GM23248 (cell line): Measurements from ENCODE around the gene FOXD3. TPM values are rescaled to one million over a fixed set of nuclear protein-coding genes. Genes with fewer than 3 reads are reported as not detected.
"Not testable (repeated sequence)": the region's sequence is repeated elsewhere in the genome, so short reads cannot be mapped to it uniquely, and the experiment has no call there.

Experiments used
- DNase-seq: peaks from one replicate; pipeline ENCODE4 v3.0.0-alpha.2; 2015
- H2AFZ ChIP-seq: fragments of 200-600 bp; sonication (generic); 2 replicates; pipeline ENCODE4 v1.6.1; 2016; ENCODE audit warnings: antibody characterized with exemption
- H3F3A ChIP-seq: fragments of 200-600 bp; sonication (generic); 2 replicates; pipeline ENCODE4 v1.6.1; 2016; ENCODE audit warnings: mild to moderate bottlenecking, antibody characterized with exemption, mixed run types; ENCODE audit not compliant: insufficient read depth
- H3K27ac ChIP-seq: fragments of 200-600 bp; sonication (generic); 2 replicates; pipeline ENCODE4 v1.5.1; 2016; ENCODE audit warnings: mild to moderate bottlenecking
- H3K27me3 ChIP-seq: fragments of 200-600 bp; sonication (generic); replicated peaks from 2 replicates; pipeline ENCODE4 v1.6.1; 2016; ENCODE audit warnings: mild to moderate bottlenecking; ENCODE audit not compliant: insufficient read depth
- H3K36me3 ChIP-seq: fragments of 200-600 bp; sonication (generic); 2 replicates; pipeline ENCODE4 v1.6.1; 2016; ENCODE audit warnings: low read depth, mild to moderate bottlenecking
- H3K4me1 ChIP-seq: fragments of 200-600 bp; sonication (generic); 2 replicates; pipeline ENCODE4 v1.6.1; 2016; ENCODE audit warnings: mild to moderate bottlenecking; ENCODE audit not compliant: insufficient read depth
- H3K4me2 ChIP-seq: fragments of 200-600 bp; sonication (generic); one replicate; pipeline ENCODE4 v1.6.1; 2016; ENCODE audit warnings: mild to moderate bottlenecking; ENCODE audit not compliant: unreplicated experiment
- H3K4me3 ChIP-seq: fragments of 200-600 bp; sonication (generic); 2 replicates; pipeline ENCODE4 v1.5.1; 2016; ENCODE audit warnings: mild to moderate bottlenecking
- H3K79me2 ChIP-seq: fragments of 200-600 bp; sonication (generic); 2 replicates; pipeline ENCODE4 v1.6.1; 2016; ENCODE audit warnings: mild to moderate bottlenecking; ENCODE audit not compliant: insufficient read depth
- H3K9ac ChIP-seq: fragments of 200-600 bp; sonication (generic); 2 replicates; pipeline ENCODE4 v1.6.1; 2016; ENCODE audit warnings: mild to moderate bottlenecking
- H3K9me2 ChIP-seq: fragments of 200-600 bp; sonication (generic); 2 replicates; pipeline ENCODE4 v1.6.1; 2016; ENCODE audit warnings: mixed run types, mild to moderate bottlenecking, moderate library complexity; ENCODE audit not compliant: insufficient read depth
- H3K9me3 ChIP-seq: fragments of 200-600 bp; sonication (generic); one replicate; pipeline ENCODE4 v1.6.1; 2017; ENCODE audit warnings: low read depth
- H4K20me1 ChIP-seq: fragments of 200-600 bp; sonication (generic); 2 replicates; pipeline ENCODE4 v1.6.0; 2016; ENCODE audit not compliant: insufficient read depth
- EZH2 ChIP-seq: fragments of 200-600 bp; sonication (generic); IDR thresholded peaks from 2 replicates; pipeline ENCODE4 v1.6.1; 2018; ENCODE audit warnings: antibody characterized with exemption, mild to moderate bottlenecking; ENCODE audit not compliant: insufficient read depth, poor library complexity, severe bottlenecking
- EZH2phosphoT487 ChIP-seq: fragments of 200-600 bp; sonication (generic); IDR thresholded peaks from 2 replicates; pipeline ENCODE4 v1.6.1; 2018; ENCODE audit warnings: antibody characterized with exemption, moderate library complexity, mild to moderate bottlenecking, low read depth; ENCODE audit not compliant: insufficient read depth
- WGBS, 2 experiments: methylation state at CpG; one replicate each; pipeline ENCODE4 v1.1.6; 2015 to 2017; ENCODE audit warnings: low lambda C conversion rate in 2 of 2, low coverage in 1 of 2; ENCODE audit errors: missing lambda C conversion rate in 2 of 2; 5-methylcytosine and 5-hydroxymethylcytosine counted together
- in situ Hi-C: fragments of 300-500 bp; cut with MboI; formaldehyde crosslinking; loops from 2 replicates; pipeline ENCODE4 v1.15.0; 2020
- polyA plus RNA-seq: library from polyadenylated mRNA; unstranded; fragments of >200 nt; fragmentation: Nextera tagmentation; extraction: Ambion mirVana; gene quantifications from 2 replicates; pipeline ENCODE4 v1.2.1, GENCODE V29; 2016
- total RNA-seq: library from RNA; depleted of rRNA; stranded (reverse); fragments of >200 nt; shearing (Covaris generic); gene quantifications from 2 replicates; pipeline ENCODE4 v1.2.3, GENCODE V29; 2014

FOXD3 gene
- total and polyA plus RNA-seq, 2 experiments from 2014 or later, result not detected

DNA sequence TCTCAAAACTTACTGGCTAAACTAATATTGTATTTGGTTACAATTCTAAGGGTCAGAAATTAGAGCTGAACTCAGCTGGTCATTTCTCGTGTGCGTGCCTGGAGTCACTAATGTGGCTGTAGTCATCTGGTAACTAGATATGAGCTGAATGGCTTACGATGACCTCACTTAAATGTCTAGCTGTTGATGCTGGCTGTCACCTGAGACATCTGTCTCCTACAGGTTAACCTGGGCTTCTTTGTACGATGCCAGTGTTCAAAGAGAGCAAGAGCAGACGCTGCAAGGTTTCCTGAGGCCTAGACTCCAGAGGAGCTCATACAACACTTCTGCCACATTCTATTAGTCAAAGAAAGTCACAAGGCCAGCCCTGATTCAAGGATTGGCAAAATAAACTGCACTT is 28.0 kb downstream of the FOXD3 start:
- Histone ChIP-seq H3F3A (no peaks in the 10 kb centered on the region), H3K4me1 (no peaks in the 10 kb centered on the region), H3K27ac (no peak overlapping the region), H3K9me2 (no peaks in the 10 kb centered on the region), H3K27me3 (peaks cover 32% of the 10 kb centered on the region), H3K36me3 (no peaks in the 10 kb centered on the region), H3K9me3 (no peaks in the 10 kb centered on the region), H4K20me1 (no peaks in the 10 kb centered on the region), H2AFZ (no peak overlapping the region), H3K9ac (no peak overlapping the region), H3K4me2 (no peak overlapping the region), H3K4me3 (no peak overlapping the region), H3K79me2 (no peaks in the 10 kb centered on the region)
- TF ChIP-seq EZH2phosphoT487 (no peak), EZH2 (no peak)
- 72 to 73% methylated on average over 5 of the region's 5 CpGs for WGBS, 2 experiments
- DNase-seq, result no peak
- in situ Hi-C loops, result no loop called here

DNA sequence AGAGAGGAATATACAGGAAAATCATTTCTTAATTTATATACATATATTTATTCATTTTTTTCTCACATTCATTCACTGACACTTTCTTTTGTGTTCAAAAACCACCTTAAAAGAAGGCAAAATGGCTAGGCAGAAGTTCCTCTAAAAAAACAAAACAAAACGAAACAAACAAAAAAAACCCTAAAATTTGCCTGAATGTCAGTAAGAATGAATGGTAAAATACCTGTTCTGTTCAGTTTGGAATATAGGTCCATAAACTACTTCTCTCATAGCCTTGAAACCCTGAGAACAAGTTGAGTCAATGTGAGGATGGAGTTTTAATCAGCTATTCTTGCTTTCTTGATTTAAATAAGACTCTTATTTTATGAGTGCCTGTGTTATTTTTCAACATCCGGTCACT is 30.4 kb downstream of the FOXD3 start:
- no peak overlapping the region for H3K9ac ChIP-seq
- no peaks in the 10 kb centered on the region for H3K36me3 ChIP-seq
- no peaks in the 10 kb centered on the region for H3K4me1 ChIP-seq
- peaks cover 32% of the 10 kb centered on the region for H3K27me3 ChIP-seq
- no peaks in the 10 kb centered on the region for H4K20me1 ChIP-seq
- no peaks in the 10 kb centered on the region for H3F3A ChIP-seq
- no peaks in the 10 kb centered on the region for H3K9me2 ChIP-seq
- H3K4me2 ChIP-seq, result no peak overlapping the region
- 27 to 30% methylated on average over 2 of the region's 2 CpGs for WGBS, 2 experiments
- no peak overlapping the region for H2AFZ ChIP-seq
- DNase-seq, result no peak
- no peaks in the 10 kb centered on the region for H3K79me2 ChIP-seq
- in situ Hi-C loops, result no loop called here
- H3K27ac ChIP-seq, result no peak overlapping the region
- H3K4me3 ChIP-seq, result no peak overlapping the region
- TF ChIP-seq EZH2phosphoT487 (no peak), EZH2 (no peak)
- no peaks in the 10 kb centered on the region for H3K9me3 ChIP-seq

GRCh38 chr1:63356234-63356633 is 33.9 kb downstream of the FOXD3 start:
- H4K20me1 ChIP-seq, H3F3A ChIP-seq, DNase-seq, H3K4me3 ChIP-seq, in situ Hi-C loops, H3K4me1 ChIP-seq, H3K79me2 ChIP-seq, H3K9me2 ChIP-seq, H3K36me3 ChIP-seq, H3K4me2 ChIP-seq, H2AFZ ChIP-seq, H3K27ac ChIP-seq, H3K9me3 ChIP-seq, H3K9ac ChIP-seq: not testable (repeated sequence)
- H3K27me3 ChIP-seq, result peaks cover 32% of the 10 kb centered on the region
- WGBS, 2 experiments, result 39 to 42% methylated on average over 2 of the region's 2 CpGs

- Histone ChIP-seq H3K4me2 (no peak overlapping the region), H3K9ac (no peak overlapping the region), H3K9me3 (no peaks in the 10 kb centered on the region), H4K20me1 (no peaks in the 10 kb centered on the region), H3K36me3 (no peaks in the 10 kb centered on the region), H3K27me3 (peaks cover 7% of the 10 kb centered on the region), H3F3A (no peaks in the 10 kb centered on the region), H3K4me1 (no peaks in the 10 kb centered on the region), H3K27ac (no peak overlapping the region), H2AFZ (no peak overlapping the region), H3K9me2 (no peaks in the 10 kb centered on the region), H3K79me2 (no peaks in the 10 kb centered on the region), H3K4me3 (no peak overlapping the region)
- TF ChIP-seq EZH2phosphoT487, result no peak
- TF ChIP-seq EZH2, result no peak
- in situ Hi-C loops, result no loop called here
- DNase-seq, result no peak
- 65 to 69% methylated on average over 5 of the region's 5 CpGs for WGBS, 2 experiments
Measured at GRCh38 chr1:63359561-63359960, 37.2 kb downstream of the FOXD3 start.

DNA sequence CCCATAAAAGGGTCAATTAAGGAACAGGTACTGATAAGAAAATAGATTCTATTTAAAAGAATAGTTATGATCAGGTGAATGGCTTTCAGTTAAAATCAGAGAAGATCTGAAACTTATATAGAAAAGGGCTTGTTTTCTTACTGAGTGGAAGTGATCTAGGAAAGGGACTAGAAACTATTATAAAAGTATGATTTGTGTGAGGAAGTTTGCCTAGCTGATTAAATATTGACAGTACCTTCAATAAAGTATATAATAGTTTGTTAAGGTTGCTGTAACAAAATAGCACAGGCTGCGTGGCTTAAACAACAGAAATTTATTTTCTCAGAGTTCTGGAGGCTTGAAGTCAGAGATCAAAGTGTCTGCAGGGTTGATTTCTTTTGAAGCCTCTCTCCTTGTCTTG is 39.7 kb downstream of the FOXD3 start:
- Histone ChIP-seq H3K4me3 (no peak overlapping the region), H3K4me1 (no peaks in the 10 kb centered on the region), H3F3A (no peaks in the 10 kb centered on the region; the same call in 1 of the 2 replicates), H3K9me3 (no peaks in the 10 kb centered on the region), H3K79me2 (no peaks in the 10 kb centered on the region), H3K9me2 (no peaks in the 10 kb centered on the region), H3K27ac (no peak overlapping the region), H2AFZ (no peak overlapping the region), H3K9ac (no peak overlapping the region), H3K4me2 (no peak overlapping the region), H3K27me3 (no peaks in the 10 kb centered on the region; the same call in 1 of the 2 replicates), H3K36me3 (no peaks in the 10 kb centered on the region), H4K20me1 (no peaks in the 10 kb centered on the region)
- in situ Hi-C loops, result no loop called here
- TF ChIP-seq EZH2phosphoT487 (no peak), EZH2 (no peak)
- 47 to 79% methylated on average over 1 of the region's 1 CpG for WGBS, 2 experiments
- no peak for DNase-seq
